IMR-90 (cell line): ENCODE data around the gene DENND1A. TPM values are rescaled to one million over a fixed set of nuclear protein-coding genes. Genes with fewer than 3 reads are reported as not detected.
"Not testable (repeated sequence)": the region's sequence is repeated elsewhere in the genome, so short reads cannot be mapped to it uniquely, and the experiment has no call there.

Experiments
- ATAC-seq: fragments of 200-7000 bp; cut with Tn5 transposase; 2 replicates; pipeline ENCODE4 v1.9.1; 2020; ENCODE audit warnings: low read depth, mild to moderate bottlenecking, moderate library complexity
- BruUV-seq: library from RNA; stranded (reverse); fragments of 400-500 nt; replicated peaks from 2 replicates; lab custom pipeline; 2021; lab: Mats Ljungman, UMichigan
- CTCF ChIA-PET: fragments of 300-600 bp; formaldehyde crosslinking; extraction: SDS; loops from one replicate; lab custom pipeline; 2021; ENCODE audit warnings: antibody characterized with exemption; lab: Yijun Ruan, JAX
- POLR2A ChIA-PET: fragments of 300-600 bp; sonication (Branson Sonifier 250); formaldehyde crosslinking; loops from one replicate; lab custom pipeline; 2022; ENCODE audit warnings: antibody characterized with exemption; ENCODE audit not compliant: unreplicated experiment; lab: Charles Lee
- DNase-seq: peaks from one replicate; pipeline ENCODE4 v3.0.0; 2013
- H2AFZ ChIP-seq: replicated peaks from 2 replicates; pipeline ENCODE3; 2013; ENCODE audit warnings: low read length, mild to moderate bottlenecking; ENCODE audit not compliant: poor library complexity
- H2AK5ac ChIP-seq: 2 replicates; pipeline ENCODE4 v1.6.1; 2013; ENCODE audit warnings: low read depth, low read length, inconsistent platforms
- H2AK9ac ChIP-seq: replicated peaks from 2 replicates; pipeline ENCODE3; 2013; ENCODE audit warnings: mild to moderate bottlenecking, low read depth, low read length, moderate library complexity; ENCODE audit not compliant: poor library complexity
- H2BK120ac ChIP-seq: 2 replicates; pipeline ENCODE4 v1.6.1; 2013; ENCODE audit warnings: low read depth, low read length, inconsistent platforms
- H2BK15ac ChIP-seq: 3 replicates; pipeline ENCODE4 v1.6.1; 2013; ENCODE audit warnings: low read depth, low read length, inconsistent platforms
- H2BK20ac ChIP-seq: 2 replicates; pipeline ENCODE4 v1.6.1; 2013; ENCODE audit warnings: low read depth, mild to moderate bottlenecking, inconsistent platforms, low read length, moderate library complexity
- H2BK5ac ChIP-seq: 2 replicates; pipeline ENCODE4 v1.6.1; 2013; ENCODE audit warnings: mild to moderate bottlenecking, low read depth, low read length, inconsistent platforms; ENCODE audit not compliant: poor library complexity, severe bottlenecking
- H3K14ac ChIP-seq: replicated peaks from 2 replicates; pipeline ENCODE4 v1.6.1; 2013; ENCODE audit warnings: low read depth, low read length, inconsistent platforms
- H3K18ac ChIP-seq: 2 replicates; pipeline ENCODE4 v1.6.1; 2013; ENCODE audit warnings: low read depth, low read length, control low read depth
- H3K23ac ChIP-seq: 2 replicates; pipeline ENCODE4 v1.6.1; 2013; ENCODE audit warnings: low read depth, low read length, inconsistent platforms
- H3K27ac ChIP-seq: 2 replicates; pipeline ENCODE4 v1.5.1; 2013; ENCODE audit warnings: mild to moderate bottlenecking, control low read depth, low read length; ENCODE audit not compliant: insufficient read depth
- H3K27me3 ChIP-seq: 2 replicates; pipeline ENCODE4 v1.6.1; 2013; ENCODE audit warnings: low read length; ENCODE audit not compliant: control insufficient read depth, insufficient read depth
- H3K36me3 ChIP-seq: 2 replicates; pipeline ENCODE4 v1.6.1; 2013; ENCODE audit warnings: low read length, mixed read lengths; ENCODE audit not compliant: control insufficient read depth, insufficient read depth
- H3K4ac ChIP-seq: 2 replicates; pipeline ENCODE4 v1.6.1; 2013; ENCODE audit warnings: low read depth, low read length, inconsistent platforms
- H3K4me1 ChIP-seq: 2 replicates; pipeline ENCODE4 v1.6.1; 2013; ENCODE audit warnings: low read length, mixed read lengths; ENCODE audit not compliant: control insufficient read depth, insufficient read depth
- H3K4me2 ChIP-seq: 2 replicates; pipeline ENCODE4 v1.6.1; 2013; ENCODE audit warnings: low read depth, mild to moderate bottlenecking, control low read depth, low read length, moderate library complexity
- H3K4me3 ChIP-seq: 2 replicates; pipeline ENCODE4 v1.5.1; 2013; ENCODE audit warnings: low read depth, mild to moderate bottlenecking, control low read depth, low read length, moderate library complexity; ENCODE audit not compliant: insufficient read depth
- H3K56ac ChIP-seq: 2 replicates; pipeline ENCODE4 v1.6.1; 2013; ENCODE audit warnings: low read length, inconsistent platforms; ENCODE audit not compliant: insufficient read depth; ENCODE audit errors: extremely low read depth
- H3K79me1 ChIP-seq, 2 experiments: 2 replicates each; pipeline ENCODE4 v1.6.1; 2013; ENCODE audit warnings: low read length in 2 of 2, inconsistent platforms in 1 of 2, low read depth in 1 of 2
- H3K9ac ChIP-seq: 2 replicates; pipeline ENCODE4 v1.6.1; 2013; ENCODE audit warnings: low read depth, low read length, control low read depth
- H3K9me1 ChIP-seq: 2 replicates; pipeline ENCODE4 v1.6.1; 2013; ENCODE audit warnings: low read length, inconsistent platforms; ENCODE audit not compliant: insufficient read depth
- H3K9me3 ChIP-seq: 2 replicates; pipeline ENCODE4 v1.6.1; 2013; ENCODE audit warnings: low read length; ENCODE audit not compliant: control insufficient read depth, insufficient read depth
- H4K20me1 ChIP-seq: 2 replicates; pipeline ENCODE4 v1.6.1; 2013; ENCODE audit warnings: low read length, inconsistent platforms; ENCODE audit not compliant: insufficient read depth
- H4K5ac ChIP-seq: 2 replicates; pipeline ENCODE4 v1.6.1; 2013; ENCODE audit warnings: mild to moderate bottlenecking, low read depth, low read length, control low read depth
- H4K8ac ChIP-seq, 2 experiments: 2 replicates each; pipeline ENCODE4 v1.6.1; 2013; ENCODE audit warnings: low read depth in 2 of 2, low read length in 2 of 2, control low read depth in 1 of 2, inconsistent platforms in 1 of 2
- H4K91ac ChIP-seq: 2 replicates; pipeline ENCODE4 v1.6.1; 2013; ENCODE audit warnings: low read depth, low read length, inconsistent platforms; ENCODE audit not compliant: insufficient read depth
- WGBS, 2 experiments: methylation state at CpG; one replicate each; pipeline versions ENCODE4 v1.1.5 to v1.1.7; 2013; ENCODE audit warnings: missing lambda C conversion rate in 2 of 2; ENCODE audit not compliant: insufficient read length in 1 of 2; ENCODE audit errors: extremely low coverage in 2 of 2; 5-methylcytosine and 5-hydroxymethylcytosine counted together
- dilution Hi-C: fragments of 300-500 bp; cut with HindIII; formaldehyde crosslinking; loops from one replicate; pipeline ENCODE4 v1.14.3; 2018; ENCODE audit warnings: low sequenced_read_pairs; ENCODE audit not compliant: unreplicated experiment
- in situ Hi-C: fragments of 300-500 bp; cut with MboI; formaldehyde crosslinking; loops from 3 replicates; pipeline ENCODE4 v1.14.3; 2019; ENCODE audit warnings: low sequenced_read_pairs, inconsistent platforms, mixed read lengths
- intact Hi-C: fragments of 100-400 bp; cut with micrococcal nuclease; formaldehyde crosslinking; loops from 2 replicates; pipeline ENCODE4 v1.10.0; 2022
- polyA plus RNA-seq, 3 experiments: library from polyadenylated mRNA; depleted of rRNA; stranded (reverse); fragments of >200 nt; gene quantifications; 2 replicates each; pipeline ENCODE4 v1.2.3, GENCODE V29; 2012; ENCODE audit warnings: low replicate concordance in 1 of 3
- total RNA-seq: library from RNA; depleted of rRNA; stranded (reverse); fragments of >200 nt; gene quantifications from 2 replicates; pipeline ENCODE4 v1.2.3, GENCODE V29; 2012

DENND1A gene
- total and polyA plus RNA-seq, 2 of the 4 experiments (the other 2 are of a cell fraction): 21.4 to 27.6 TPM

DNA sequence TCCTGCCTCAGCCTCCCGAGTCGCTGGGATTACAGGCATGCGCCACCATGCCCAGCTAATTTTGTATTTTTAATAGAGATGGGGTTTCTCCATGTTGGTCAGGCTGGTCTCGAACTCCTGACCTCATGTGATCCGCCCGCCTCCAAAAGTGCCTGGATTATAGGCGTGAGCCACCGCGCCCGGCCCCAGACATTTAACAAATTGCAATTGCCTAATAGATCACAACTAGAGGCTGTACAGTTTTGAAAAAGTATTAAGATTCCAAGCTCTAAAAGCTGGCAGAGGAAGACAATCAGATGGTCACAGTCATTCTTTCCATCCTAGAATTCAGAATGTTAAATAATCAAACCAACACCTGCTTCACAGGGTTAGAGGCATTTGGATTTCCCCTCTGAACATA lies 293.1 kb downstream of the DENND1A start:
- H3K14ac ChIP-seq, H2BK120ac ChIP-seq, H4K91ac ChIP-seq, dilution Hi-C loops, H3K9me1 ChIP-seq, H4K20me1 ChIP-seq, DNase-seq, H2BK15ac ChIP-seq, H3K4me1 ChIP-seq, in situ Hi-C loops, H3K27ac ChIP-seq, BruUV-seq, H2AK5ac ChIP-seq, H2AFZ ChIP-seq, ATAC-seq, H3K79me1 ChIP-seq, H3K9me3 ChIP-seq, H3K56ac ChIP-seq, H3K4ac ChIP-seq, H2BK20ac ChIP-seq, POLR2A ChIA-PET, H2BK5ac ChIP-seq, H3K4me3 ChIP-seq, H4K8ac ChIP-seq, H3K18ac ChIP-seq, H3K36me3 ChIP-seq, H2AK9ac ChIP-seq, H4K5ac ChIP-seq, H3K9ac ChIP-seq, H3K23ac ChIP-seq, CTCF ChIA-PET, H3K27me3 ChIP-seq, H3K4me2 ChIP-seq: not testable (repeated sequence)
- intact Hi-C loops: loop anchor here (10.0 kb wide), 1 partner anchor 232 kb away; no protein-coding TSS in a partner anchor
- 80% methylated on average over 1 of the region's 10 CpGs; no CpG with 5 or more reads in 1 of the 2 experiments for WGBS, 2 experiments
